ENCODE data around the gene IL22RA1.

DNA sequence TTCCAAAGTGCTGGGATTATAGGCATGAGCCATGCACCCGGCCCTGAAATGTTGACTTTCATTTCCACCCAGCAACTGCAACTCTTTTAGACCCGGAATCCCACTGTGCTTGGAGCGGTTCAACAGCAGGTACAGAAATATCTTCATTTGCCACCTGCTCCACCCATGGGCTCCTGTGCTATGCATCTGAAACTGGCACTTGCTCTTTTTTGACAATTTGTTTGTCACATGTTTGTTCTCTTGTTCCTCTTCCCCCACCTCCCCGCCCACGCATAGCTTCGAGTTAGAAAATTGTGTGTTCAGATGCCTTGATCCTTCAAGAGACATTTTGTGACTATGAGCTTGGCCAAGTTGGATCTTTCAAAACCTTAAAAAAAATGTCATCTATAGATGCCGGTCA lies 46.6 kb upstream of the IL22RA1 start:
- TF ChIP-seq SIN3A (IDR thresholded peaks at IDR 0.05; ENCODE audit: borderline replicate concordance, insufficient read depth, low read length): no peak
- TF ChIP-seq, protein P1, sequence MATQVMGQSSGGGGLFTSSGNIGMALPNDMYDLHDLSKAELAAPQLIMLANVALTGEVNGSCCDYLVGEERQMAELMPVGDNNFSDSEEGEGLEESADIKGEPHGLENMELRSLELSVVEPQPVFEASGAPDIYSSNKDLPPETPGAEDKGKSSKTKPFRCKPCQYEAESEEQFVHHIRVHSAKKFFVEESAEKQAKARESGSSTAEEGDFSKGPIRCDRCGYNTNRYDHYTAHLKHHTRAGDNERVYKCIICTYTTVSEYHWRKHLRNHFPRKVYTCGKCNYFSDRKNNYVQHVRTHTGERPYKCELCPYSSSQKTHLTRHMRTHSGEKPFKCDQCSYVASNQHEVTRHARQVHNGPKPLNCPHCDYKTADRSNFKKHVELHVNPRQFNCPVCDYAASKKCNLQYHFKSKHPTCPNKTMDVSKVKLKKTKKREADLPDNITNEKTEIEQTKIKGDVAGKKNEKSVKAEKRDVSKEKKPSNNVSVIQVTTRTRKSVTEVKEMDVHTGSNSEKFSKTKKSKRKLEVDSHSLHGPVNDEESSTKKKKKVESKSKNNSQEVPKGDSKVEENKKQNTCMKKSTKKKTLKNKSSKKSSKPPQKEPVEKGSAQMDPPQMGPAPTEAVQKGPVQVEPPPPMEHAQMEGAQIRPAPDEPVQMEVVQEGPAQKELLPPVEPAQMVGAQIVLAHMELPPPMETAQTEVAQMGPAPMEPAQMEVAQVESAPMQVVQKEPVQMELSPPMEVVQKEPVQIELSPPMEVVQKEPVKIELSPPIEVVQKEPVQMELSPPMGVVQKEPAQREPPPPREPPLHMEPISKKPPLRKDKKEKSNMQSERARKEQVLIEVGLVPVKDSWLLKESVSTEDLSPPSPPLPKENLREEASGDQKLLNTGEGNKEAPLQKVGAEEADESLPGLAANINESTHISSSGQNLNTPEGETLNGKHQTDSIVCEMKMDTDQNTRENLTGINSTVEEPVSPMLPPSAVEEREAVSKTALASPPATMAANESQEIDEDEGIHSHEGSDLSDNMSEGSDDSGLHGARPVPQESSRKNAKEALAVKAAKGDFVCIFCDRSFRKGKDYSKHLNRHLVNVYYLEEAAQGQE (IDR thresholded peaks at IDR 0.05; ENCODE audit: insufficient read depth in 1 of 2, low read depth in 2 of 2, low read length in 2 of 2): no peak

All from PFSK-1 (cell line).